Measurements from ENCODE around the gene MBOAT1.
A peak's percentile ranks its signal among the peaks of the same experiment; 100 is the strongest.

MBOAT1 gene

GRCh38 chr6:20112841-20113240, 99.4 kb downstream of the MBOAT1 start:
- no peaks in the 10 kb centered on the region for H3K27me3 ChIP-seq (ENCODE audit: insufficient read depth, low read length, poor library complexity, severe bottlenecking)
- no peak overlapping the region for H3K4me3 ChIP-seq (ENCODE audit: low read length, poor library complexity, severe bottlenecking)
- H4K20me1 ChIP-seq (ENCODE audit: insufficient read depth, low read length, poor library complexity, severe bottlenecking): no peaks in the 10 kb centered on the region
- H3K9ac ChIP-seq (ENCODE audit: low read depth, low read length, poor library complexity, severe bottlenecking): no peak overlapping the region
- H3K4me2 ChIP-seq (ENCODE audit: low read depth, low read length, poor library complexity, severe bottlenecking): peak overlapping the region; percentile 33
- no peaks in the 10 kb centered on the region; the same call in 1 of the 2 replicates for H3K36me3 ChIP-seq (ENCODE audit: insufficient read depth, low read length)
- H3K9me2 ChIP-seq (replicated peaks; ENCODE audit: low read depth, low read length): no peaks in the 10 kb centered on the region
- no peaks in the 10 kb centered on the region for H3K9me3 ChIP-seq (ENCODE audit: insufficient read depth, low read depth, low read length)
- no peaks in the 10 kb centered on the region for H3K79me2 ChIP-seq (ENCODE audit: insufficient read depth, low read length)
- peaks cover 47% of the 10 kb centered on the region for H3K4me1 ChIP-seq (ENCODE audit: insufficient read depth, low read length, poor library complexity, severe bottlenecking)
- H2AFZ ChIP-seq (ENCODE audit: low read length): no peak overlapping the region
- peaks cover 9% of the 10 kb centered on the region; the same call in 1 of the 2 replicates for H3F3A ChIP-seq (ENCODE audit: low read depth)
- no peak for TF ChIP-seq EZH2phosphoT487 (IDR thresholded peaks at IDR 0.05; ENCODE audit: borderline replicate concordance)

GRCh38 chr6:20112241-20112640, 100.0 kb downstream of the MBOAT1 start:
- Histone ChIP-seq H3K4me2 (ENCODE audit: low read depth, low read length, poor library complexity, severe bottlenecking) (peak overlapping the region; percentile 33), H3K36me3 (ENCODE audit: insufficient read depth, low read length) (no peaks in the 10 kb centered on the region; the same call in 1 of the 2 replicates)

GRCh38 chr6:20110478-20110877, 101.8 kb downstream of the MBOAT1 start:
- Histone ChIP-seq H3K4me2 (ENCODE audit: low read depth, low read length, poor library complexity, severe bottlenecking) (no peak overlapping the region), H3K9me2 (replicated peaks; ENCODE audit: low read depth, low read length) (no peaks in the 10 kb centered on the region), H3K9me3 (ENCODE audit: insufficient read depth, low read depth, low read length) (no peaks in the 10 kb centered on the region), H3K27me3 (ENCODE audit: insufficient read depth, low read length, poor library complexity, severe bottlenecking) (no peaks in the 10 kb centered on the region), H2AFZ (ENCODE audit: low read length) (no peak overlapping the region), H3F3A (ENCODE audit: low read depth) (peaks cover 9% of the 10 kb centered on the region; the same call in 1 of the 2 replicates), H3K9ac (ENCODE audit: low read depth, low read length, poor library complexity, severe bottlenecking) (no peak overlapping the region), H3K36me3 (ENCODE audit: insufficient read depth, low read length) (no peaks in the 10 kb centered on the region; the same call in 1 of the 2 replicates), H4K20me1 (ENCODE audit: insufficient read depth, low read length, poor library complexity, severe bottlenecking) (no peaks in the 10 kb centered on the region), H3K4me1 (ENCODE audit: insufficient read depth, low read length, poor library complexity, severe bottlenecking) (peaks cover 47% of the 10 kb centered on the region), H3K79me2 (ENCODE audit: insufficient read depth, low read length) (no peaks in the 10 kb centered on the region), H3K4me3 (ENCODE audit: low read length, poor library complexity, severe bottlenecking) (no peak overlapping the region)
- TF ChIP-seq CTCF (conservative IDR thresholded peaks at IDR 0.05; ENCODE audit: low read length): no peak
- no peak for TF ChIP-seq EZH2phosphoT487 (IDR thresholded peaks at IDR 0.05; ENCODE audit: borderline replicate concordance)

More at GRCh38 chr6:20112241-20112640, 100.0 kb downstream of the MBOAT1 start:
- H3K9ac ChIP-seq (ENCODE audit: low read depth, low read length, poor library complexity, severe bottlenecking): no peak overlapping the region
- no peaks in the 10 kb centered on the region for H3K9me2 ChIP-seq (replicated peaks; ENCODE audit: low read depth, low read length)
- no peaks in the 10 kb centered on the region for H4K20me1 ChIP-seq (ENCODE audit: insufficient read depth, low read length, poor library complexity, severe bottlenecking)
- peaks cover 9% of the 10 kb centered on the region; the same call in 1 of the 2 replicates for H3F3A ChIP-seq (ENCODE audit: low read depth)
- no peak overlapping the region for H3K4me3 ChIP-seq (ENCODE audit: low read length, poor library complexity, severe bottlenecking)
- no peaks in the 10 kb centered on the region for H3K27me3 ChIP-seq (ENCODE audit: insufficient read depth, low read length, poor library complexity, severe bottlenecking)
- H3K79me2 ChIP-seq (ENCODE audit: insufficient read depth, low read length): no peaks in the 10 kb centered on the region
- TF ChIP-seq EZH2phosphoT487 (IDR thresholded peaks at IDR 0.05; ENCODE audit: borderline replicate concordance) (no peak), CTCF (conservative IDR thresholded peaks at IDR 0.05; ENCODE audit: low read length) (no peak)
- no peak overlapping the region for H2AFZ ChIP-seq (ENCODE audit: low read length)
- peaks cover 47% of the 10 kb centered on the region for H3K4me1 ChIP-seq (ENCODE audit: insufficient read depth, low read length, poor library complexity, severe bottlenecking)
- no peaks in the 10 kb centered on the region for H3K9me3 ChIP-seq (ENCODE audit: insufficient read depth, low read depth, low read length)

- H3K79me2 ChIP-seq (ENCODE audit: insufficient read depth, low read length): no peaks in the 10 kb centered on the region
- H2AFZ ChIP-seq (ENCODE audit: low read length): peak overlapping the region; percentile 55
- H3K4me2 ChIP-seq (ENCODE audit: low read depth, low read length, poor library complexity, severe bottlenecking): peak overlapping the region; percentile 56
- no peaks in the 10 kb centered on the region for H3K9me3 ChIP-seq (ENCODE audit: insufficient read depth, low read depth, low read length)
- H3F3A ChIP-seq (ENCODE audit: low read depth): peaks cover 9% of the 10 kb centered on the region; the same call in 1 of the 2 replicates
- H3K9me2 ChIP-seq (replicated peaks; ENCODE audit: low read depth, low read length): no peaks in the 10 kb centered on the region
- H3K27me3 ChIP-seq (ENCODE audit: insufficient read depth, low read length, poor library complexity, severe bottlenecking): no peaks in the 10 kb centered on the region
- H4K20me1 ChIP-seq (ENCODE audit: insufficient read depth, low read length, poor library complexity, severe bottlenecking): no peaks in the 10 kb centered on the region
- H3K4me3 ChIP-seq (ENCODE audit: low read length, poor library complexity, severe bottlenecking): peak overlapping the region; percentile 34
- no peaks in the 10 kb centered on the region for H3K36me3 ChIP-seq (ENCODE audit: insufficient read depth, low read length)
- TF ChIP-seq CTCF (conservative IDR thresholded peaks at IDR 0.05; ENCODE audit: low read length) (no peak), EZH2phosphoT487 (IDR thresholded peaks at IDR 0.05; ENCODE audit: borderline replicate concordance) (no peak)
- H3K4me1 ChIP-seq (ENCODE audit: insufficient read depth, low read length, poor library complexity, severe bottlenecking): peaks cover 47% of the 10 kb centered on the region
- peak overlapping the region; percentile 59 for H3K9ac ChIP-seq (ENCODE audit: low read depth, low read length, poor library complexity, severe bottlenecking)
Measured at GRCh38 chr6:20109526-20109925, 102.7 kb downstream of the MBOAT1 start.

All from Loucy (cell line).